ENCODE results near the gene SFXN3.

Gene SFXN3

DNA sequence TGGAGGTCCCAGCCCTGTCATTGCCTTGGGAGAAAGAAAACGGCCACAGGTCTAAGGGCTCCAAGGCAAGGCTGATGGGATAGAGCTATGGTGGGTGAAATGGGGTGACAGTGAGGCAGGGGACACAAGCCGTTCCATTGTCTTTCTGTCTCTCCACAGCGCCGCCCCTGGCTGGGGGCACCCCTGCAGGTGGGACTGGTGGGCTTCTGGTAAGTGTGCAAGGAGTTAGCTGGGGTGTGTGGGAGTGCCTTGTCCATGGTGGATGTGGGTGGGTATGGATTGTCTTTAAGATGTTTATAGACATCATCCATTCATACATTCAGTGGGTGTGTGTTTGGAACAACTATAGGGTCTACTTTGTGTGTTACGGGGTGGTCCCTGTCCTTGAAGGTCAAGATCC, 7.5 kb downstream of the SFXN3 start:
- no peak for DNase-seq

DNA sequence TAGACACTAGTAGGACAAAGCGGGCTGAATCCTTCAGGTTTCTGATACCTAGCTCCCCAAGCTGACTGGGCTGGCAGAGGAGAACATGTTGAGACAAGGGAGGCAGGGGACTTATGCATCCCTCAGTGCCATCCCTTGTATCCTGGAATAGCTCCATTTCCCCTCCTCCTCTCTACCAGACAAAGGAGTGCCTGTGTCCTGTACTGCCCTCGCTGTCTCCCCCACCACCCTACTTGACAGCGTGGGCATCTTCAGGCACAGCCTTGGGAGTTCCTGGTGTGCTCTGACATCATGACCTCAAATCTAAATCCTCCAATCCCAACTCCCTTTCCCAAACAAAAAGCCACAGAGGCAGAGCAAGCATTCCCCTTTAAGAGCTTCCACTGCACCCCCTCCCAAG, 9.0 kb downstream of the SFXN3 start:
- DNase-seq, result no peak

DNA sequence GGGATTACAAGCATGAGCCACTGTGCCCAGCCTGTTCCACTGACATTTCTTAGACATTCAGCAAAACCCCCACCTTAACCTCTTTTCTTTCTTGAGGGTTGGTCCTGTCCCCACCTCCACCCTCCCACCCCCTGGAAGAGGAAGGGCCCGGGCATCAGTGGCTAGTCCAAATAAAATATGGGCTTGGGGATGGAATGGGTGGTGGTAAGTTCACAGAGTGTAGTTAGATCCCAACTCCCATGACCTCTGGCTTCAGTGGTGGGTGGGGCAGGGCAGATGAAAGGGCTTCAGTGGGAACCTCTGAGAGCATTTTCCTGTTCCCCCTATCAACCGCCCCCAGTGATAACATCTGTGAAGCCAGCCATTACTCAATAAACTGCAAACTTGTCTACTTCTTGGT, 9.8 kb downstream of the SFXN3 start:
- DNase-seq, result no peak

DNA sequence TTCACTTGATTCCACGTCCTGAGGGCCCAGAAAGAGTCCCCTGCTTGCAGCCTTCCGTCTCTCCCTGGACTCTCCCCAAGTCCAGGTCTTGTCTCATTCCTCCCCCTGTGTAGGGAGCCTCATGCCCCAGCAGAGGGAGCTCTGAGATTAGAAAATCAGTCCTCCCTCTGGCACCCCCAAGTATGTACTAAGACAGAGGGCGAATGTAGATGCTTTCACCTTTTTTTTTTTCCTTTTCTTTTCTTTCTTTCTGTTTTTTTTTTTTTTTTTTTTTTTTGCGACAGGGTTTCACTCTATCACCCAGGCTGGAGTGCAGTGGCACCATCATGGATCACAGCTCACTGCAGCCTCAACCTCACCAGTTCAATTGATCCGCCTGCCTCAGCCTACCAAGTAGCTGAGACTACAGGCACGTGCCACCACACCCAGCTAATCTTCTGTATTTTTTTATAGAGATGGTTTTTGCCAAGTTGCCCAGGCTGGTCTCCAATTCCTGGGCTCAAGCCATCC, 10.3 kb downstream of the SFXN3 start:
- DNase-seq, result peak; percentile 86

DNA sequence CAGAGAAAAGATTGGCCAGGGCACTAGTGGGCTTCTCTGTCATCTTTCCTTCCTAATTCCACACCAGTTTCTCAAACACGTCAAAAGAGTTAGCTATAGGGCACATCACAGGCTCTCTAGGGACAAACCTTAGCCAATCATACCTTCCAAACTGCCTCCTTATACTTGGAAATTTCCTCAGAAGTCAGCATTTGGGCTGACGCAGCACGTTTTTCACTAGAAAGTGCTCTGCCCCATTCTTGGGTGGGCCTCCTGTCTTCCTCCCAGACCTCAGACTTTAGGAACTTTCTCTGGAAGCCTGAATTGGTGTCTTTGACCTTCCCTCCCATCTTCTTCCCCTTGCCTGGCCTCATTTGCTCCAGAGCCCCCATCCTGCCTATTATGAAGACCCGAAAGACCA, 11.1 kb downstream of the SFXN3 start:
- DNase-seq, result no peak

DNA sequence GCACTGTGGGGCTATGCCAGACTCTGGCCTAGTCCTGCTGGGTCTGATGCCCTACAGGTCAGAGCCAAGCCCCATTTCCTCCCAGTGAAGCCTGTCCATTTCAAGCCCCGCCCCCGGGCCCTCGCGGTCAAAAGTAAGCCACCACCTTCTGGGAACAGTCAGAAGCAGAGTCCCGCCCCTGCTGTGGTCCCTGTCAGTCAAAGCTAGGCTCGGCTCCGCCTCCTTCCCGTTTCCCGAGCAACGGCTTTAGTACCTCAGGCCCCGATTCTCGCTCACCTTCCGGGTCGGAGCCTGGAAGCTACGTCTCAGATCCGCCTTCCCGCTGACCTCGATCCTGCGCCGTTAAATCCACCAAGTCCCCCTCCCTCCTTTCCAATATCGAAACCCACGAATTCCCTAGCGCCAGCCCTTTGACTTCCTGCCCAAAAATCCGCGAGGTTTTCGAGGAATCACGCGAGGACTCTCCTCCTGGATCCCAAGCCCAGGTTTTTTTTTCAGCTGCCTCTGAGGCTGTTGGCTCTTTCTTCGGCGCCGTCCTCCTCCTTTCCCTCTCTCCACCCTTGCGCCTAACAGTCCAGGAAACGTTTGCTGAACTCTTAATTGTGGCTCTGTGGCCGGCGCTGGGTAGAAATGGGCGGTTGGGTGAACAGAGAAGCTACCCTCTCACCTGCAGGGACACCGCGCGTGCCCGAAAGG, 11.8 kb downstream of the SFXN3 start:
- peak; percentile 88 for DNase-seq

DNA sequence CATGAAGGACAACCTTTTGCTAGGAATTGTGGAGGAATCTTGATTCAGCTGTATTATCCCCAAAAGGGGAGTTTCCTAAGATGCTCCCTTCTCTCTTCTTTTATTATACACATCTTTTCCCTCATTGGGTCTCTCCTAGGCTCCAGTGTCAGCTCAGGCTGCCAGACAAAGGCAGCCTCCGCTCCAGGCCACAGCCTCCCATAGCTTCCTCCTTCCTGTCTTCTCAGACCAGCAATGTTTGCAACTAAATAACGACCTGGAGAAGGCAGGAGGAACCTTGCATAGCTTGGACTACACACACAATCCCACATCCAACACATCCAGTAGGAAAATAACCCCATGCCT, 12.3 kb downstream of the SFXN3 start:
- no peak for DNase-seq

DNA sequence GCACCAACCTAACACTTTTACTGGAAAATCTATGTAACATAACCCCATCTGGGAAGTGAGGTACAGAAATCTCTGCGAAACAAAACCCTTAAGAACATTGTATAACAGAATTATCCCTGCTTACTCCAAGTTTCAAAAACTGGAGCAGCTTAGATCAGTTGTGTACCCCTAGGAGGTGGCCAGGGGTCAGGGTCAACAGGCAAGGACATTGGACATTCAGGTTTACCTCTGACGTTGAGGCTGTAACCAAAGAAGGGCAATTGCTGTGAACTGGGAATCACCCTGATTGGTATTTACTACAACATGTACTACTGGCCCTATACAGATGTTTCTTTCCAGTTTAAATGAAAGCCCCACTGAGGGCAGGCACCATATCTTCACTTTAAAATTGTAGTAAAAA, 13.1 kb downstream of the SFXN3 start:
- no peak for DNase-seq

DNA sequence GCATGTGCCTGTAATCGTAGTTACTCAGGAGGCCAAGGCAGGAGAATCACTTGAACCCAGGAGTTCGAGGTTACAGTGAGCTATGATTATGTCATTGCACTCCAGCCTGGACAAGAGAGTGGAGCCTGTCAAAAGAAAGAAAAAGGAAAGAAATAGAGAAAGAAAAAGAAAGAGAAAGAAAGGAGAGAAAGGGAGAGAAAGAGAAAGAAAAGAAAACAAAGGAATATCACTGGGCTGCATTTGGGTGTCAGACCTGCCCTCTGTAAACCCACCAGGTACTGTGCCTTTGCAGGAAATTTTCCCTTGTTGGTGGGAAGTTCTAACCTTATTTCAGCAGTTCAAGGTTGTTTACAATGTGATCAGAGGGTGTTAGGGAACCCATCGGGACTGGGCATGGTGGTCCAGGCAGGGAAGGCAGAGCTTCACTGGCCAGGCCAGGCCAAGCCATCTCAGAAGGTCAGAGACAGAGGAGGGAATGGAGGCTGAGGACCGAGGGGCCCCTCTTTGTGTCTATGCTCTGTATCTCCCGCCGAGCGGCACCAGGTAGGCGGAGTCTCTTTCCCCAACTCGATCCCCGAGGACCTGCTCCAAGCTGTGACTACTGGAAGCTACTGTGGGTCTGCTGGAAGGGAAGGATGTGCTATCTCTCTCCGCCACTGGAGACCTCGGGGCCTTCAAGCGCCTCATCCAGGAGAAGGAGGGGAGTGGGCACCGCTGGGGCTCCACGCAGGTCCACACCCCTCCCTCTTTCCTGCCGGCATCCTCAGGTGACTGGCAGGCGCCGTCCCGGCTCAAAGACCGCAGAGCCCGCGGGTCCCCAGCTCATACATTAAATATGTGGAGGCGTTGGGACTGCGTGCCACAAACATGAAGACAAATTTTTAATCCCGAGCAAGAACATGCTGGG, 15.6 kb downstream of the SFXN3 start:
- no peak for DNase-seq

DNA sequence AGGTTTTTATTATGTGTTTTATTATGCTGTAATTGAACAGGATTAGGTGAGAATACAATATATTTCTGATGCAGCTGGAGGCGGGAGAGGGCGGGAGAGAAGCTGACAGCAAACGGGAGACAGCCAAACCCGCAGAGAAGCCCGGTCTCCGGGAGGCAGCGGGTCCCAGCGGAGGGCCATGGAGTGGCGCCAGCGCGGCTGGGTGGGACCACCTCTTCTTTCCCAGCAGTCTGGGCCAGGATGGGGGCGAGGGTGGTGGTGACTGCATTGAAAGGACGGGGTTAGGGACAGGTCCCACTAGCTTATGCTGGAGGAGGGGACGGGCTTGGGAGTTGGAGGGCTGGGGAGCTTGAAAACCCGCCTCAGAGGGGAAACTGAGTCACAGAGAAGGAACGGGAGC, 16.2 kb downstream of the SFXN3 start:
- DNase-seq, result no peak

DNA sequence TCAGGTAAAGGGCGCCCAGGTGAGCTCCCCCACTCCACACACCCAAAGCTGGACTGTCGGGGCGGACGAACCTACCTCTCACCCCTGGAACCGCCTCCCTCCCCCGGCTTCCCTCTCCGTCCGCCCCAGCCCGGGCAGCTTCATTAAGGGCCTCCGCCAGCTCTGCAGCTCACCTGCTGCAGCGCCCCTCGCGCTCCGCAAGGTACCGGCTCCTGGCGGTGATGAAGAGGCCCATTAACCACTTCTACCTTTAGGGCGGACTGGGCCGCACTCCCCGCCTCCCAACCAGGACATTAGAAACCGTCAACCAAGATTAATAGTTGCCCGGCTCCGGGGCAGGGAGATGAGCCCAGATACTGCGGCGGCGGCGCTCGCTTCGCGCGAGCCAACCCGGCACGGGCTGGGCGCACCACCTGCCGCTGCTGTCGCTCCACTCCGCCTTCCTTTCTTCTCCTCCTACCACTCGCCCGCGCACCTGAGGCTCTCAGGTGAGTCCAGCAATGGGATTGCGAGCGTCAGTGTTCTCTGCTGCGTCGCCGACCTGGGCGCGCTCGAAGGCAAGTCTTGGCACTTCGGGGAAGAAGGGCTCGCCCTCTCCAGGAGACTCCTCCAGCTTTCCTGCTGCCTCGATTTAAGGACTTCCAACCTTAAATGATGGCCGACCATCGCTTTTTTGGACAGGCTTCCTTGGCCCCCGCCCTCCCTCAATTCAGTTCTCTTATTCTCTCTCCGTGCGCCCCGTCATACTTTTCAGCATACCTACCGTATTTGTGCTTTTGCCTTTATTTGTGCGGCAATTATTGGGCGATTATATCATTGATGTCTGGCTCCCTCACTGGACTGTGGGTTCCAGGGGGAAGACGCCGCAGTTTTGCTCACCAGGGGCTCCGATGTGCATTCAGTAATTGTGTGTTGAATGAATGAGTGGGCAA, 17.2 kb downstream of the SFXN3 start:
- DNase-seq, result no peak

DNA sequence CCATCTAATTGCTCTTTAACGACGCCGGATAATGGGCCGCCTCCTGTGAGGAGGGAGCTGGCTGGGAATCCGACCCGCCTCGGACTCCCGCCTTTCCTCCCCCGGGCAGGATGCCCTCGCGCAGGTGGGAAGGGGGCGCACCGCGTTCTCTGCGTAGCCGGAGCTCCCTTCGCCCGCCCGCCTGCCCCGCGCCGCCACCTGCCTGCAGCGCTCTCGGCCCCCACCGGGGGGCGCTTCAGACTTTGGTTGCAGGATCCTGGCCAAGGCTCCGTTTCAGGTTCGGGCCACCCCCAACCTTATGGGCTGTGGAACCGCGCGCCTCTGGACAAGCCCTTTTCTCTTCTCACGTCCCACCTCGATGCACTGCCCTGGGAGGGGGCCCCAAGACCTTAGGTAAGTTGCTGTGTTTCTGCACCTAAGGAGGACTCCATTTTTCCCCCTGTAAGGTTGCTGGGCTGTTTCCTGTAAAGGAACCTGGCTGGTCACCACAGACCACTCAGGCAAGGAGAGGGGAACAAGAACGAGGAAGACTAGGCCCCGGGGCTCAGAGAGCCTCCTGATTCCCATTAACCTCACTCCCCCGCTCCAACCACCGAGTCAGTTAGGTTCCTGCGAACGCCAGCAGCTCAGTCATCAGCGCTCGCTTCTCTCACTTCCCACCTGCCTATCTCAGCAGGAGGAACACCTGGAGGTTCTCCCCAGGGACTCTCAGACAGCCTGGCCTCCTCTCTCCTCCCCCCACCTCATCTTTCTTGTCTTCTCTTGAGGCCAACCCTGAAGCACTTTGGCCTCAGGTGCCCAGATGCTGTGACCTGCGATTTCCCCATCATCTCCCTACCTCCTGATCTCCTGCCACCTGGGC, 19.4 kb downstream of the SFXN3 start:
- peak; percentile 82 for DNase-seq

DNA sequence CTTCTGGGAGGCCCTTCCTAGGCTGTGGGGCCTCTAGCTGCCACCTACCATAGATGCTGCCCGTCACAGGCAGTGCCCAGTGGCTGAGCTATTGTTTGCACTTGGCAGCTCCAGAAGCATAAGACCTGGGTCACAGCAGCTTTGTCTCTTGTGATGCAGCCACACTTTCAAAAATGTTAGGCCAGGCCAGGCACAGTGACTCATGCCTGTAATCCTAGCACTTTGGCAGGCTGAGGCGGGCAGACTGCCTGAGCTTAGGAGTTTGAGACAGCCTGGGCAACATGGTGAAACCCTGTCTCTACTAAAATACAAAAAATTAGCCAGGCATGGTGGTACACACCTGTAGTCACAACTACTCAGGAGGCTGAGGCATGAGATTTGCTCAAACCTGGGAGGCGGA, 21.3 kb downstream of the SFXN3 start:
- no peak for DNase-seq

DNA sequence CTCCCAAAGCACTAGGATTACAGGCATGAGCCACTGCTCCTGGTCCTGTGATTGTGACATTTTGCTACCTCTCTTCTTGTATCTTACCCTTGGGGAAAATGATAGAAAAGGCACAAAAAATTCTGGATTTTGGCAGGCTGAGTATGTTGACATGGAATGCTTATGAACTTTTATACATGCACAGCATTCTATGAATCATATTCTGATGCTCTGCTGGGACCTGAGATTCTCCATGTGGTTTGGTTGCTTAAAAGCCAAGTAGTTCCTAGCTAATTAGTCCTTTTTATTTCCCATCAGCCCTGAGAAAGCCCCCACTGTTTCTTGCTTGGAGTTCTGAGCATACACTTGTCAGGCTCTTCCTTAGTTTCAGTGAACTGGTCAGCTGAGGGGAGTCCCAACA, 22.5 kb downstream of the SFXN3 start:
- no peak for DNase-seq

DNA sequence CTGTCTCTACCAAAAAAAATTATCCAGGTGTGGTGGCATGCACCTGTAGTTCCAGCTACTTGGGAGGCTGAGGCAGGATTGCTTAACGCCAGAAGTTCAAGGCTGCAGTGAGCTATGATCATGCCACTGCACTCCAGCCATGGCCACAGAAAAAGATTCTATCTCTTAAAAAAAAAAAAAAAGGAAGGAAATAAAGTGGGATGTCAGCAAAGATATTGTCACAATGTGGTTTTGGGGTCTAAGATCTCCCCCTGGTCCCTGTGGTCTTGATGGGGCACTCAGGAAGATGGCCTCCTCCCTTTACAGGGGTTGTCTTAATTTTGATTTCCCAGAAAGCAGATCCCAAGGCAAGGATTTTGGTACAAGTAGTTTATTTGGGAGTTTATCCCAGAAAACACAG, 23.3 kb downstream of the SFXN3 start:
- DNase-seq, result no peak

DNA sequence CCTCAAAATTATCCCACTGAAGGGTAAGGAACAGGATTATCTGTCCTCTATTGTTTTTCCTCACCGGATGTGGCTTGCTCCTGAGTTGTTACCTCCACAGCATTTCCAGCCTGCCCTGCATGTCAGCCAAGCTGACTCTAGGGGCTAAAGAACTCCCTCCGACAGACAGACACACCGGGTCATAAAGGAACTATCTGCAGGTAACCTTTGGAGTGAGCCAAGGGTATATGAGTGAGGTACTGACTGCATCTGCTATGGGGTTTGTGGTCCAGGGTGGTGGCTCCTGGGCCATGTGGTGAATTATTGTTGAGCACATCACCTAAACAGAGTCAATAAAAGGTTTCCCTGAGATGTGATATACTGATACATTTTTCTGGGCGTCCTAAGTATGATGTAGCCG, 23.8 kb downstream of the SFXN3 start:
- no peak for DNase-seq

DNA sequence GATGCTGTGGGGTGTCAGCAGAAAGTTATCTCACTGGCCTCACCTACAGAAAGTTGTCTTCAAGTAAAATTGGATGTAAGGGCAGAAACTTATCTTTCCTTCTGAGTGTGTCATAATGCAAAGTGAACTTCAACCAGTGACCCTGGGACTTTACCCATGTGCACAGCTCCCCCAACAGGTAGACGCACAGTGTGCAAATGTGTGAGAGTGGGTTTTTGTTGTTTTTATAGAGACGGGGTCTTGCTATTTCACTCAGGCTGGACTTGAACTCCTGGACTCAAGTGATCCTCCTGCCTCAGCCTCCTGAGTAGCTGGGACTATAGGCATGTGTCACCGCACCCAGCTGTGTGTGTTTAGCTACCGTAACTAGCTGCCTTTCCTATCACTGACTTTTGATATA, 24.4 kb downstream of the SFXN3 start:
- no peak for DNase-seq

DNA sequence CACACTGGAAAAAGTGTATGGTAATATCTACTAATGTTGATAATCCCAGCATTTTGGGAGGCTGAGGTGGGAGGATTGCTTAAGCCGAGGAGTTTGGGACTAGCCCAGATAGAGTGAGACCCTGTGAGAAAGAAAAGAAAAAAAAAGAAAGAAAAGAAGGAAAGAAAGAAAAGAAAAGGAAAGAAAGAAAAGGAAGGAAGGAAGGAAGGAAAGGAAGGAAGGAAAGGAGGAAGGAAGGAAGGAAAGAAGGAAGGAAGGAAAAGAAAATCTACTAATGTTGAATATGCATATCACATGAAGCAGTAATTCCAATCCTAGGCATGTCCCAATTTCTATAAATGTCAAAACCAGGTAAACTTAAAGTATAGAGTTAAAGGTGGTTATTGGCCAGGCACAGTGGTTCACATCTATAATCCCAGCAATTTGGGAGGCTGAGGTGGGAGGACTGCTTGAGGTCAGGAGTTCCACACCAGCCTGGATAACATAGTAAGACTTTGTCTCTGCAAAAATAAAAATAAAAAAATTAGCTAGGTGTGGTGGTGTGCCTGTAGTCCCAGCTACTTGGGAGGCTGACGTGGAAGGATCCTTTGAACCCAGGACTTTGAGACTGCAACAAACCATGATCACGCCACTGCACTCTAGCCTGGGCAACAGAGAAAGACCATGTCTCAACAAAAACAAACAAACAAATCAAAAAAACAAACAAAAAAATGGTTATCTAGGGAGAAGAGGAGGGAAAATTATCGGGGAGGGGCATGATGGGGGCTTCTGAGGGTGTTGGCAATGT, 25.5 kb downstream of the SFXN3 start:
- no peak for DNase-seq

DNA sequence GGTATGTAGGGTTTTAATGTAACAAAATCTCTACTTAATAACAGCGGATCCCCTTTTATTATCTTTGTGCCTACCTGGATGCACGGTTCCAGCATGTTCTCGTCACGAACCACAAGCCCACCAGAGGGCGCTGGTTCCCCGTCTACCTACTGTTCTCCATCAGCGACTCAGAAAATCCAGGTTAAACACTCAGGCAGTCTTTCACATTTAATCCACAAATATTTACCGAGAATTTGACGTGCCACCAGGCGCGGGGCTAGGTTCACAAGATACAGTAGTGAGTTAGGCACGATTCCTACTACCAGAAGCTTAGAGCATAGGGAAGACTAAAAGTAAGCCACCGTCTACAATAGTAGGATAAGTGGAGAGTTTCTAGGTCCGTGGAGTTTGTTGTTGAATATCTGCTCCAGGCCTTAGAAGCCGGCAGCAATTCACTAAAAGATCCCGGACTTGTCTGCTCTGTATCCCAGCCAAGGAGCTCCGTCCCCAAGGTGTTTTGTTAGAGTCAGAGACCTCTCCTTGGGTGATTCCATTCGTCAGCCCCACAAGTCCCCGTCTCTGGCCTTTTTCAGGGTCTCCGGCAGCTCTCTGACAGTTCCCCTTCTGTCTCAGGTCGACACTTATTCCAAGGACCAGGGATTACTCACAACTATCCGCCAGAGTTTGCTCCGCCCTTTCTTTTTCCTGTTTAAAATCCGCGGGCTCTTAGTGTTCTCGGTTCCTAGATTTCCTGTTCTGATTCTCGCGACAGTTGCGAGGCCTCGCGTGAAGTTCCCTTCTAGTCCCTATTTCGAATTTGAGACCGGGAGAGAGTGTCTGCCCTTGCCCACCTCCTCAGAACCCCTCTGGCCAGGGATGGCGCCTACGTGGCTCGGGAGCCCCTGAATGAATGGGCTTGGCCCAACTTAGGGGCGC, 29.3 kb downstream of the SFXN3 start:
- DNase-seq, result peak; percentile 92

DNA sequence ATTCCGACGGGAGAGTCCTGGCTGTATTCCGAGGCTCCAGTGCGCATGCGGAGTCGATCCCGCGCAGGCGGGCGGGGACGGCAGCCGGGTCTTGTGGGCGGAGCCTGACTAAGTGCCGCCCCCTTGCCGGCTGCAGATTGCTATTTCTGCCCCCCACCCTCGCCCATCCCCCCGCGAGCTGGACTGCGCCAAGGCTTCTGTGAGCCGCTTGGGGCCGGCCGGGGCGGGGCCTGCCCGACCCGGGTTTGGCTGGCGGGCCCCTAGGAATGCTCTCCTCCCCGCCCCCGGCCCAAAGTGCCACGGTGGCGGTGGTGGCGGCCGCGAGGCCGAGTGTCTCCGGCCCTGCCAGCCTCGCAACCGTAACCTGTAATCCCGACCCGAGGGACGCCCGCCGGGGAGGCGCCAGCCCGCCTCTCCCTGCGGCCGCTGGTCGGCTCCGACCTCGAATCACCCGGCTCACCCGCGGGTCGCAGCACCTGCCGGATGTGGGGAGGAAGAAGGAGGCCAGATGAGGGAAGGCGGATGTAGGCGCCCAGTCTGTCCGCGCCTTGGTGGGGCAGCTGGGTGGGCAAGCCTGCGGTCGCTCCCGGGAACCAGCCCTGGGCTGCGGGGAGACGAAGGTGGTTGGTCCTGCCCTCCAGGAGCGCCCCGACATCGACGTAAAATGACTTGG, 30.1 kb downstream of the SFXN3 start:
- DNase-seq, result peak; percentile 90
